Measurements from ENCODE around the gene RELN.
A peak's percentile ranks its signal among the peaks of the same experiment; 100 is the strongest.
"Not testable (repeated sequence)": the region's sequence is repeated elsewhere in the genome, so short reads cannot be mapped to it uniquely, and the experiment has no call there.

The RELN gene

DNA sequence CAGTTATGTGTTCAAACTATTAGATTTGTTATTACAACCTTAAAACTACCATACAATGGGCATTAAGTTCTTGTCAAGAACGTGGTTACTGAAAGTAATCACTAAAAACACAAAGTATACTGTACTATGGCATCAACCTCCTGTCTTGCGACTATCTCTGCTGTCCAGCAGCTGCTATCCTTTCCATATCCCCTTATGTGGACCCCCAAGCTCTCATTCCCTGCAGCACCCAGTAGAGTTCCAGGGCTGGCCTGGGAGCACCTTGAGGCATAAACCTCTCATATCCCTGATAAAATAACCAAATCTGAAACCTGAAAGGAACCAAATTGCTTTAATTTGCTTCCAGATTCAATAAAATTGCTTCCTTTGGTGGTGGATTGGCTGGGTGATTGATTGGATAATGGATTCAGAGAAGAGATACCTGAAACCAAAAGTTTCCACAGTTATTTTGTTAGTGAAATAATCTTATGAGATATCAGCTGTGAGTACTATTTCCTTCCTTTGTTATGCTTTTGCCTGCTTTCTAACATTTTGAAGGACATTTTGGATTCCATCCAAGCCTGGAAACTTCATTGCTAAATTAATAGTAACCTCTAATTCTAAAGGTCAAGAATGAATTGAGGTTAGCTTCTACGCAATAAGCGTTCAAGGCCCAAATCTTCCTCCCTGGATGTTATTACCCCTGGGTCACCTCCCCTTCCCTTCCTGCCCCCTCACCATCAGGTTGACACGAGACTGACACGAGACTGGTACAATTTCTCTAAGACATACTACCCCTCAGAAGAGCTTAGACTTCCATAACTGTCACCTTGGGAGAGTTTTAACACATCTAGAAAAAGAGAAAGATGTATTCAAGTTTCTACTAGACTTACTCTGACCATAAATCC is 48.8 kb downstream of the RELN start:
- DNase-seq, result no peak

DNA sequence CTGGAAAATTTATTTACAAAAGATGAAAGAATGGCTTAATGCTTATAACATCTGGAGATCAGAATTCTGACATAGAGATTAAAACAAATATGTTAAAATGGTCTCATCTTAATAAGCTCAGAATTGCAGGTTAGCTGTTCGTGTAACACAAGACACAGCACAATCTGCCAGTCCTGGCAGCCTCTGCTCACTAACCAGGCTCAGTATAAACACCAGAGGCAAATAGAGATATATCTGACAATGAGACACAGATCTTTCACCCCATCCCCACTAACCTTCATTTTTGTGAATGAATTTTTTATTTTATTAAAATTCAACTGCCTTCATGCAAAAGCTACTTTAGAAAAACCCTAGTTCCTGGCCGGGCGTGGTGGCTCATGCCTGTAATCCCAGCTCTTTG is 51.8 kb downstream of the RELN start:
- peak; percentile 13 for DNase-seq

DNA sequence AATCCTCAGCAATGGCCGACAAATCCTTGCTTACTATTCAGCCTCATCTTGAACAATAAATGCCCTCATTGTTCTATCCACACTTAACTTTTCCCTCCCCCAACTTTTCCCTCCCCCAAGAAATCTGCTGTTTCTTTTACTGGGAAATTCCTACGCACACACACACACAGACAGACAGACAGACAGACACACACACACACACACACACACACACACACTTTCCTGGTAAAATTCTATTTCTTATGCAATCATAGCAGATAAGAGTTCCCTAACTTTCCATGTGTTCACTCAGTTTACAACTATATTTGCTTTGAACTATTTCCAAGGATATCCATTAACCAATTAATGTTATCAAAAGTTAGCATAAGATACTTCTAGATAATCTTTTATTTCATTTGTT is 52.9 kb downstream of the RELN start:
- no peak for DNase-seq

DNA sequence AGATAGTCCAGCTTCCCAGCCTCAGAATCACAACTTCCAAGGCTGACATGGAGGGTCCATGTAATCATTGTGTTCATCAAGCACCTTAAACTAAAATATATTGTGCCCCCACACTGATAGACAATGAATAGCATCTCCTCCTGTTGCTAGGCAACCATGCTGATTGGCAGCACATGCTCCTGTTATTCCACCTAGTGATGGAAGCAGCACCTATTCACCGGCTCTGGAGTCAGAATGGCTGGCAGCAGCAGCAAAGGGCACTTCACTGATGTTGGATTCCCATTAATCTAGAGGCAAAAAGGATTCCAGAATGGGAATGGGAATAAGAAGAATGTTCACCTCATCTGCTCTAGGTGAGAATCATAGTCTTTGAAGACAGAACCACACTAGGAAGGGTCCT is 55.0 kb downstream of the RELN start:
- DNase-seq, result no peak

DNA sequence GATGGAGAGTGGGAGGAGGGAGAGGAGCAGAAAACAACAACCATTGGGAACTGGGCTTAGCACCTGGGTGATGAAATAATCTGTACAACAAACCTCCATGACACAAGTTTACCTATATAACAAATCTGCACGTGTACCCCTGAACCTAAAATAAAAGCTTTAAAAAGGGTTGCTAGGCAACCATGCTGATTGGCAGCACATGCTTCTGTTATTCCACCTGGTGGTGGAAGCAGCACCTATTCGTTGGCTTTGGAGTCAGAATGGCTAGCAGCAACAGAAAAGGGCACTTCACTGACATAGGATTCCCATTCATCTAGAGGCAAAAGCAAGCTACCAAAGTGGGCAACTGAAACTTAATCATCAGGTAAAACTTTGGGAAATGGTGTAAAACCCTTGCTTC is 57.1 kb downstream of the RELN start:
- no peak for DNase-seq

DNA sequence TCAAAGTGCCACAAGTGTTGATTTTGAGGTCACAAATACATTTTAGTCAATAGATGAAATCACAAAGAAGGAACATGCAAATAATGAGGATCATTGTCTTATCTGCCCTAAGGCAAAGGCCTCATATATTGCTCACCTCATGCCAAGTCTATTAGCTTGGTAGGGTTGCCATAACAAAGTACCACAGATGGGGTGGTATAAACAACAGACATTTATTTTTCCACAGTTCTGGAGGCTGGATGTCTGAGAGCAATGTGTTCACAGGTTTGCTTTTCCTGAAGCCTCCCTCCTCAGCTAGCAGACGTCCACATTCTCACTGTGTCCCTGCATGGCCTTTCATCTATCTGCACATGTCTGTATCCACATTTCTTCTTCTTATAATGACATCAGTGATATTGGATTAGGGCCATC is 59.6 kb downstream of the RELN start:
- no peak for DNase-seq

DNA sequence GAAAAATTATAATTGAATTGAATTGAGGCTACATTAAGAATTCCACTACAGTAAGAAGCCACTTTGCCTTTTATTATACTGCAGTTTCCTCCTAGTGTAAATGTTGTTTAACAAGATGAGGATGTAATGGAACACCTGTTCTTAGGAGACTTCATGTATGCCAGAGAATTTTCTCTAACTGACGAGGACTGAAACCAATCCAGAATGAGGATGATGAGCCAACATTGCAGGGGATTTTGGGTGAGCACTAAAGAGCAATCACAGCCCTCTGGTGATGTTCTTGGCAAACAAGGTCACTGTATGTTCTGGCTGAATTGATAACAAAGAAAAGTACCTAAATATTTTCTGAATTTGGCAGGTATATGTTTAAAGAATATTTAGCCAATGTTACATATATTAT is 60.9 kb downstream of the RELN start:
- no peak for DNase-seq

DNA sequence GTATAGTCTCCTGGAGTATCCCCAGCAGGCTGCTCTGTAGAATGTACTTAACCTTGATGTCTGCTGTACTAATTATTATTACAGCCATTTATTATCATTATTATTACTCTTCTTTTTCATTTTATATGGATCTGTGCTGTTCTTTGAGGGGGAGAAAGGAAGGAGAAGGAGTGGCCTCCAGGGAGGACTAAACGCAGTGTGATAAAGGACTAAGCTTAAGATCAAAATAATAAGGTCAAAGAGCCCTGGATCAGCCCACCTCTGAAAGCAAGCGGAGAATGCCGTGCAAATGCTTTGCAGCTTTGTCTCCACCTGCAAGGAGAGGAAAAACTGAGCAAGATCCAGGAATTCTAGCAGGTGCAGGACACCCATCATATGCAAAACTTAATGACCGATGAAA is 65.3 kb downstream of the RELN start:
- no peak for DNase-seq

DNA sequence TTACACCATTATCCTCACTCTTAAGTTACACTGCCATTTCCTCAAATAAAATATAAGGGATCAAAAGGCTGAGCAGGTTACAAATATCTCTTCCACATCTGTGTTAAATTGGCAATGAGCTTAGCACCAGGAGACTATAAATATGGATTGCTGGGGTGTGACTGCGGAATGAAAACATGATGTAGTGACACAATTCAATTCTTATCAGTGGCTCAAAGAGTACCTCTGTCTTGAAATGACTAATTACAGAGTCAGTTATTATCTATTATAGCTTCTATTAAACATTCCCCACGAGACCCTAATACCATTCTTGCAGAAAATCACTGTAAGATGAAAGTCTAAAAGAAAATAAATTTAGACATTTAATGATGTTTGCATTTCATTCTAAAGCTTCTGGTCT is 67.1 kb downstream of the RELN start:
- no peak for DNase-seq

DNA sequence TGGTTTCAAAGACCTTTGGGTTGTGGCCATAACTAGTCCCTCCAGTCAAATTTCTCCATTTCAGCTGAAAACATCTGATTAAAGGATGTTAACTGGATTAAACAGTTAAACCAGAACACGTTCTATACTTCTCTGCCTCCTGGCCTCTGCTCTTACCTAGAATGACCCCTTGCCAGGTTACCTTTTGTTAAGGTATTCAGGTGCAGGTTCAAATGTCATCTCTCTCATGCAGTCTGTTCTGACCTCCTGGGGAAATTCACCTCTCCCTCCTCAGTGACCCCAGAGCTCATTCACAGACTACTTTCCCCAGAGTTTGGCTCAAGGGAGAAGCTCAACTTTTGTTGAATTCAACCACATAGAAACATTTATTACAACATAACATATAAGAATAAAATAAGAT is 67.8 kb downstream of the RELN start:
- no peak for DNase-seq

DNA sequence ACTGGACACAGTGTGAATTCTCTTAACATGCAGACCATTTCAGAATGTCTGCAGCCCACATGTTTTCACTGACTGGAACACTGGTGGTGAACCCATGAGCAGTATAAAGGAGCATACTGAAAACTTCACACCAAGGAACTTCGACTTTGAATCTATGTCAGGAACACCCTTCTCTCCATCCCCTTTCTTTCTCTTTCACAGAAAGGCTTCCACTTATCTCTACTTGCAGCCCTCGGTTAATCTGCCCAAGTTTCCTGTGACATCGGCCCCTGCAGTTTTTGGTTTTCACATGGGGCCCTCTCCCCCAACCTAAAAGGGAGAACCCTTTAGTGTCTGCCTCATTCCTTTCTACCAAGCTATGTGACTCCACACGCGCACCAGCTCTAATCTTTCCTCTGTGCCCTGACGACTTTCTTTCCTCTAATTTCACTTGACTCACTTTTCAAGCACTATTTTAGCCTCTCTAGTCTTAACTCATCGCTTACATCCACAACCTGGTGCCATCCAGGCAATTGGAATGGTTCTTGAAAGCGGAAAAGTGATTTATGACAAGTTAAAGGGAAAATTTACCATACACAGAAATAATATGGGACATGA is 70.1 kb downstream of the RELN start:
- DNase-seq, result no peak

DNA sequence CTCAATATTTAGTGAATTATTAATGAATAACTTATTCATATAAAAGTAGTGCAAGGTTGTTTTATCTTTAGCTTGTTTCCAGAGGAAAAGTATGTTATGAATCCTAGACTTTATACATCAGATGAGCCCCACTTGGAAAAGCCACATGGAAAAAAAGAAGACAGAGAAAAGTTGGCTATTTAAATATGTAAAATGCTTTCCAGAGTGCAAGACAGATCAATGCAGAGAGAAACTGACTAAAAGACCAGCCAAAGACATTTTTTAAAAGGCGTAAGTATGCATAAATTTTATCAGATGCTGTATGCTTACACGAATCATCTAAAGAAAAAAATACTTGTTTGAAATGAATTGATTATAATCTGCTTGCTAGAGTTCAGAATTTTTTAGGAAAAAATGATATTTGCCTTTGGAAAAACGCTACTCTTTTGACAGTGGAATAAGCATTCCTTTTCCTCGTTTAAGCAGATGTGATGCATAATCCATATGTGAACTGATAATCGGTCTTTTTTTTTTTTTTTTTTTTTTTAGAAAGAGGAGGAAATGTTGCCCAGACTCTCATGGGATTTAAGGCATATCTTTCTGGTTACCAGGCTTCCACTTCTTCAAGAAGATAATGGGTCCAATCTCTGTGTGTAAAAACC is 70.7 kb downstream of the RELN start:
- no peak for DNase-seq

DNA sequence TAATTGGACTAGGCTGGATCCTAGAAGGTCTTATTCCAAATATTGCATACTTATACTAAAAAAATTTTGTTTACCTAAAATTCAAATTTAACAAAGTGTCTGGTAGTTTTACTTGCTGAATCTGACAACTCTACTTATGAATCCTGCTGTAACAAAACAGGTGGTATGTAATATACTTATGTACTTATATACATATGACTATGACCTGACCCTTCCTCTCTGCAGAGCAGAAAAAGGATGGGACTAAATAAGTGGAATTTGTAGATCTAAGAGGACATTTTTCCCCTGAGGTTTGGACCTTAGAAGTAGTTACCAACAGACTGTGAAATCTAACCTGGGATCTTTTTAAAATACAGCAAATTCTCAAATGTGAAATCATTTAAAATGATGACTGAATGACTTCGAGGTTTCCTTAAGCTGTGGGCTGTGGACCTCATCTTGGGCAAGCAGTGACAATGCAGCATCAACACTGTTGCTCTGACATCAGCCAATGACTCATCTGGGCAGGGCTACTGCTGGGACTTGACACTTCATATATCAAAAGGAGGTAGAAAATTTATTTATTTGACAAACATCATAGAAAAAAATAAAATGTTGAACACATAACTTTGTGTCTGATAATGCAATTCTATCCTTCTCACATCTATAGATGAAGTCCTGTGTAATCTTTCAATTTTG is 73.6 kb downstream of the RELN start:
- DNase-seq, result no peak

DNA sequence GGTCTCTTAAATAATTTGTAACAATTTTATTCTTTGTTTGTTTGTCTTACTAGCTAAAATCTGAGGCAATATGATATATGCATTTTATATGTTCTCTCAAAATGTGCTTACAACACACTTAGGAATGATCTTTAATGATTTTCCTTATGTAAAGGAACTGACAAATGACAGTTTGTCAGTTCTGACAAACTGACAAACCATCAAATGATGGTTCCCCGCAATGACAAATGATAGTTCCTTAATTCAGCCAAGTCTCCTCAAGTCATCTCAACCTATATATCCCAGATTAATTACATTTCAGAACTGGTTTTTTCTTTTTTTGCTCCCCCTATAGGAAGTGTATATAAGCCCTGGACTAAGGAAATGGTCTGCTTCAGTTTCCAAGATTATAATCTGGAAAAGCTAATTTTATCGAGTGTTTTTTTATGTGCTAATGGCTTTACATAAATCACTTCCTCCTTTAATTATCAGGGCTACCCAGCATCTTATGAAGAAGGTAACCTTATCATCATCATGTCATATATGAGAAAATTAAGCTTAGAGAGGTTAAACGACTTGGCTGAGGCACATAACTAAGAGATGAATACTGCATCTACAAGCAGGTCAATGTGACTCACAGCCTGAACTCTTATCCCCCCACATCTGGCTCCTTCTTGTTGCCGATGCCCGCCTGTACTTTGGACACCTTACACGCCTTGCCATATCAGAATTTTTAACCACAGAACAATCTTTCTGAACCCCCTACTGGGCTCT is 75.1 kb downstream of the RELN start:
- no peak for DNase-seq

DNA sequence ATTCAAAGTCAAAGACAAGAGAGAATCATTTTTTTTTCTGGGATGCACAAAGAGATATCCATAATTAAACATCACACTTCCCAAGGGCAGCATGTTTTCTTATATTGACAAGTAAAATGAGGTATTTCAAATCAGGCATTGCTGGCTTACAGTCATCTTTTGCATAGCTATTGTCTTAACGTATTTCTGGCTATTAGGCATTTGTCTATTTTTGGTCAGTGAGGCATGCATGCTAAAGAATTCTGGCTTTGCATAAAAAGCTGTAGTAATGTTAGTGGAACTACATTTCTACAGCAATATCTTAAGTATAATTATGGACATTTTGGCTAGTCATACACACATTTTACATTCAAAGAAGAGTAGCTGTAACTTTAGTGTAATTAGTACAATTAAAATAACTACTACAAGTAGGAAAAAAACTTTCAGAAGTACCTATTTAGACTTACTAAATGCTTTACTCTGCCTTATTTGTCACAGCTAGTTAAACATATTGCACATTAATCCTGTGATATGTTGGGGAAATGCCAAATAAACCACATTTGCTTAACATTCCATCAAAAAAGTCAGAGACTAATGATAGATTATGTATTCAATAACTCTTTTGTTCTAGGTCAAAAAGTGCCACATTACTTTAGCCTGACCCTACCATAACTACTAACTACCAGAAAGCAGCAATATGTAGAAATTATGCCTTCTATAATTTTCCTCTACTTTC is 76.4 kb downstream of the RELN start:
- no peak for DNase-seq

DNA sequence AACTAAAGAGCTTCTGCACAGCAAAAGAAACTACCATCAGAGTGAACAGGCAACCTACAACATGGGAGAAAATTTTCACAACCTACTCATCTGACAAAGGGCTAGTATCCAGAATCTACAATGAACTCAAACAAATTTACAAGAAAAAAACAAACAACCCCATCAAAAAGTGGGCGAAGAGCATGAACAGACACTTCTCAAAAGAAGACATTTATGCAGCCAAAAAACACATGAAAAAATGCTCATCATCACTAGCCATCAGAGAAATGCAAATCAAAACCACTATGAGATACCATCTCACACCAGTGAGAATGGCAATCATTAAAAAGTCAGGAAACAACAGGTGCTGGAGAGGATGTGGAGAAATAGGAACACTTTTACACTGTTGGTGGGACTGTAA is 78.4 kb downstream of the RELN start:
- not testable (repeated sequence) for DNase-seq

DNA sequence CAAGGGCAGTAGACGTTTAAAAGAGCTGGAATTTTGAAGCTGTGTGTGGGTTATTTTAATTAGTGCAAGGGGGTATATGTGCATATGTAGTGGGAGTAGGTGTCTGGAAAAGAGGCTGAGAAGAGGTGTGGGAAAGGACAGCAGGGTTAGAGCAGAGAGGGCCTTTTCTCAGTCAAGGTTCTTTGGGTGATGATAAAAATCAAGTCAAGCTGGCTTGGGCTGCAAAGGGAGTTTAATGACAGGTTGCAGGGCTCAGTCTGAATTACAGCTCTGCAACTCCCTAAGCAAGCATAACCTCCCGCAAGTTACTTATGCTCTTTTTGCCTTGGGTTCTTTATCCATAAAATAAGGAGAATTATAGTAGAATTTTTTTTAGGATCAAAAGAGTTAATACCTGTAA is 83.5 kb downstream of the RELN start:
- DNase-seq, result no peak

DNA sequence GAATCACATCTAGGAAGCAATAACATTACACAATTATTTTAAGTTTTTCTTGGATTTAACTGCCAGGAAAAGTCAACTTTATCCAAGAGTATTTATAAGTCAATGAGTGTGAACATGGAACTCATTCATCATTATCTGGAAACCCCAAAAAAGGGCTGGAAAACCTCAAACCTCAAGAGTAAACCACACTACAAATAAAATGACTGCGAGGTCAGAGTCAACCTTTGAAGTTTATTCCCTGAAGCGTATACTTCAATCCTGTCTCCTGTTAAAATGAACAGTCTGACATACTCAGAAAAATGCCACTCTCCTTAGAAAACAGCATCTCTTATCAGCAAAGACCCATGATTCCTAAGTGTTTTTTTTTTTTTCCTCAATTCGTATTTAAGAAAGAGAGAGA is 86.5 kb downstream of the RELN start:
- DNase-seq, result no peak

DNA sequence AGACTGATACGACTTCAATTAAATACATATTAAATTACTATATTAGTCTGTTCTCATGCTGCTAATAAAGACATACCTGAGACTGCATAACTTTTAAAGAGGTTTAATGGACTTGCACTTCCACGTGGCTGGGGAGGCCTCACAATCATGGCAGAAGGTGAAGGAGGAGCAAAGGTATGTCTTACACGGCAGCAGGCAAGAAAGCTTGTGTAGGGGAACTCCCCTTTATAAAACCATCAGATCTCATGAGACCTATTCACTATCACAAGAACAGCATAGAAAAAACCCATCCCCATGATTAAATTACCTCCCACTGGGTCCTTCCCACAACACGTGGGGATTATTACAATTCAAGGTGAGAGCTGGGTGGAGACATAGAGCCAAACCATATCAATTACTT is 92.6 kb downstream of the RELN start:
- not testable (repeated sequence) for DNase-seq

DNA sequence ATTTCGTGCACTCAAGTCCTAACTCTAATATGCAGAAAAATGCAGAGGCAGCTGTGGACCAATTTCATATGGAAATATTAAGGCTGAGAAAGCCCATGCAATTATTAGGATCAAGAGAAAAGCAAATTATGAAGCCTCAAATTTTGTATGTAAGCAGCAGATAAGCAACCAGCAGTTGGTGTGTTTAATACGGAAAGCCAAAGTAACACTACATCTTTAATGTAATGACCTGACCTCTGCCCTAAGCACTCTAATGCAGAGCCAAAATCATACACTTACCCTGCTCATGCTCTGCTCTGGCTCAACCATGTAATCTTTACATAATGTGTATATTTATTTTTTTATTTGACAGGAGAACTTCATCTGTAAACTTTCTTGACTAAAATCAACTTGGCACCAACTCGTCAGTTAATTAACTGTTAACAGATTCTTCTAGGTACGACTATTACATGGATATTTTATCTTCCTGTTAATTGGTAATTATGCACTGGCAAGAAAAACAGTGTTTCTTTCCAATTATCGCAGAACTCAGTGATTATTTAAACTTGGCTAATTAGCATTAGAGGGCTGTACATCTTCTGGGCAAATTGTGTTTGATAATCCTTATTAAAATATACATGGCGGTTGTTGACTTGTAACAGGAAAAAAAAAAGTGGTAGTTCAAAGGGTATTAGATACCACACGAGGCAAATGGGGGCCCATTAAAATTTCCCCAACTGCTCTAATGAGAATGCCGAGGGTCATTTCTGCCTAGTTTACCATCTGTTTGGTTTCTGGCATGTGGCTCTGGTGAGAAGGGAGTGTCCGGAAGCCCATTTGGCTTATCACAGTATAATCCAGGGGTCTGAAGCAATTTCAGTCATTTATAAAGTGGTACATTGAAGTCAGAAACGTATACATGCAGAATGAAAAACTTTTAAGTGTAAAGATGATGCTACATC is 94.5 kb downstream of the RELN start:
- peak; percentile 73 for DNase-seq

DNA sequence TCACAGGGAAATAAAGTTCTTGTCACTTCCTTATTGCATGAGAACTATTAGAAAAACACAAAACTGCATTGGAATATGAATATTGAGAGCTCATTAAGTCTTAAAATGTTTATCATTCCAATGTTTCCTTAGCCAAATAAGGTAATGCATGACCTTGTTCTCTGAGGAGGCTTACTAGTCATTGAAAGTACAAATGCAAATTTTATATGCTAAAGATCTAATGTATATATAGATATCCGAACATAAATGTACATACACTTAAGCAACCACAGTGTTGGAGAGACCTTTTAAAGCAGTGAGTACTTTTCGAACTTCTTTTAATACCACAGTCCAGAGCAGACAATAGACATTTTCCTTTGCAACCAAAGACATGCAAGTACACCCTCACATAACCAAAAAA is 96.1 kb downstream of the RELN start:
- no peak for DNase-seq
